ENCODE measurements around the gene VPREB3.
"Not testable (repeated sequence)": the region's sequence is repeated elsewhere in the genome, so short reads cannot be mapped to it uniquely, and the experiment has no call there.

VPREB3 gene

DNA sequence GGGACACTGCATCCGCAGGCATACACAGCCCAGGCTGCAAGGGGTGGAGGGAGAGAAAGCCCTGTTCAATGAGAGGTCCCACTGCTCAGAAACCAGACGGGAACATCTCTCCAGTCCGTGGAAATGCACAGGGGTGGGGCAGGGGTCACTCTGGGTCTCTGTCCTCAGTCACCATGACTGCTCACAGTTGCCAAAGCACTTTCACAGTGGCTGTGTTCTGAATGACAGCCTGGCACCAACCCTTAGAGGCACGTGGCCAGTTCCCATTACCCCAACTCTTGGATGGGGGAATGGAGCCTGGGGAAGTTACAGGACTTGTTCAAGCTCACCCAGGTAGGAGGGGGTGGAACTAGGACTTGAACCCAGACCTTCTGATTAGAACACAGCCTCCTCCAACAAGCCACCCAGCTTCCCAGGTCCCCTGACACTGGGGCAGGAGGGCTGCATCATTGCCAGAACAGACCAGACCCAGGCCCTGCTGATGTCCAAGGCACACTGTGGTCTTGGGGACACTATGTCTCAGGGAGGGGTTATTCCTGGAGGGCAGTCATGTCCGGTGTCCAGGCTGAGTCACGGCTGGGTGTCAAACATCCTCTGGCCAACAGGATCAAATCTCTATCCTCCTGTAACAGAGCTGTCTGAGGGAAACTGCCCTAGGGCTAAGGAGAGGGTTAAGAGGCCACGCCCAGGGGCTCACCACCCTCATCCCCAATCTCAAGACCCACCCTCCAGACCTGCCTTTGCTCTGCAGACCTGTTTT, 11.5 kb downstream of the VPREB3 start:
- DNase-seq (ENCODE audit: low spot score) = peak; percentile 6

DNA sequence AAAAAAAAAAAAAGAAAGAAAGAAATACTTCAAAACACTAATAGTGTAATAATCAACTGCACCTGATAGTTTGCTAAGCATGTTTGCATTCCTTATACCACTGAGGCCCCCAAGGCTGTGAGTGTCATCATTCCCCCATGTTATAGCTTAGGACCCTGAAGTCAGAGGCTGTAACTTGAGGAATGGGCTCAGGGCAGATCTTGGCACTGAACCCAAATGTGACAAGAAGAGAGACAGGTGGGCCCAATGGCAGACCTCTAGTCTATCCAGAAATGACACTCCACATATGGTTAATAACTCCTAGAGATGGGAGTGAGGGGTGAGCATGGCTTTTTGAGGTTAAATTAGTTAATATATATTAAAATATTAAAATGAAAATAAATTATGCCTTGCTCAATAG, 16.5 kb downstream of the VPREB3 start:
- DNase-seq (ENCODE audit: low spot score) = no peak

DNA sequence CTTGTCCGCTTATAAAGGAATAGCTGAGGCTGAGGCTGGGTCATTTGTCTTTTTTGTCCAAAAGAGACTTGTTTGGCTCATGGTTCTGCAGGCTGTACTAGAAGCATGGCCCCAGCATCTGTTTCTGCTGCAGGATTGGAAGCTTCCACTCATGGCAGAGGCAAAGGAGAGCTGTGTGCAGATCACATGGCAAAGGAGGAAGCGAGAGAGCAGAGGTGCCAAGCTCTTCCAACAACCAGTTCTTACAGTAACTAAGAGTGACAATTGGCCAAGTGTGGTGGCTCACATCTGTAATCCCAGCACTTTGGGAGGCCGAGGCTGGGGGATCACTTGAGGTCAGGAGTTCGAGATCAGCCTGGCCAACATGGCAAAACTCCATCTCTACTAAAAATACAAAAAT, 26.1 kb downstream of the VPREB3 start:
- not testable (repeated sequence) for DNase-seq (ENCODE audit: low spot score)

DNA sequence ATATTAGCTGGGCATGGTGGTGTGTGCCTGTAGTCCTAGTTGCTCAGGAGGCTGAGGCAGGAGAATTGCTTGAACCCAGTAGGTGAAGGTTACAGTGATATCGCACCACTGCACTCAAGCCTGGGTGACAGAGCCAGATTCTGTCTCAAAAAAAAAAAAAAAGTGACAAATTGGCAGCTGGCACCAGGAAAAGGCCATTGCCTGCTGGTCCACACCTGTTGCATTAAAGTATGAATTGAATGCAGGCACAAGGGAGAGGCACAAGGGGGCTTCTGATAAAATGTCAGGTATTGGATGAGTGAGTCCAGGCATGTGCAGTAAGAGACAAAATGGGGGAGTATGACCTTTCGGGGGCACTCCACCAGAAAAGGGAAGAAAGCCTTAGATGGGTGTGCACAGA, 31.5 kb downstream of the VPREB3 start:
- DNase-seq (ENCODE audit: low spot score) = no peak

DNA sequence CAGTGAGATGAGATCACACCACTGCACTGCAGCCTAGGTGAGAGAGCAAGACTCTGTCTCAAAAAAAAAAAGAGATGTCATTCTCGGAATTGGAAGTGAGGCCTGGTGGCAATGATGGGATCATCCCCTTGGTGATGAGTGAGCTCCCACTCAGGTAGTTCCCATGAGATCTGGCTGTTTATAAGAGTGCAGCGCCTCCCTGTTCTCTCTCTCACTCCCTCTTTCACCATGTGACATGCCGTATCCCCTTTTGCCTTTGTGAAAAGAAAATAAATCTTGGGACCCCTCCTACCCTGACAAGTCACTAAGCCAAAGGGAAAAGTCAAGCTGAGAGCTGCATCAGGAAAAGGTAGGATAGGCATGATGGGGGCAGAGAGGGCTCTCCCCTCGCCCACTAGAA, 32.1 kb downstream of the VPREB3 start:
- no peak for DNase-seq (ENCODE audit: low spot score)

DNA sequence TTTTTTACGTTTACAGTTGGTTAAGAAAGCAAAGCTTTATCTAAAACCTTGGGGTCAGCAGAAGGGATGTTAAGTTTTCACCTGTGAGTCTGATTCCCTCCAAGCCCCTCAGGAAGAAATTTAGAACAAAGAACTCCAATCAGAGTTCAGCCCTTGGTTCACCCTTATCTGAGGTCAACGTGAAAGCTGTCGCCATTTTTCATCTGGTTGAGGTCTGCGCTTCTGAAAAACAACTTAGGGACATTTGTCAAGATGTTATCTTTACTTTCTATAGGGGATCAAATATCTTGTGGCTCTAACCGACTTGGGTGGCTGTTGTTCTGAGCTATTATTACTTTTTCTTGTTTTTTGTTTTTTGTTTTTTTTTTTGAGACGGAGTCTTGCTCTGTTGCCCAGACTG, 33.4 kb downstream of the VPREB3 start:
- DNase-seq (ENCODE audit: low spot score) = no peak

DNA sequence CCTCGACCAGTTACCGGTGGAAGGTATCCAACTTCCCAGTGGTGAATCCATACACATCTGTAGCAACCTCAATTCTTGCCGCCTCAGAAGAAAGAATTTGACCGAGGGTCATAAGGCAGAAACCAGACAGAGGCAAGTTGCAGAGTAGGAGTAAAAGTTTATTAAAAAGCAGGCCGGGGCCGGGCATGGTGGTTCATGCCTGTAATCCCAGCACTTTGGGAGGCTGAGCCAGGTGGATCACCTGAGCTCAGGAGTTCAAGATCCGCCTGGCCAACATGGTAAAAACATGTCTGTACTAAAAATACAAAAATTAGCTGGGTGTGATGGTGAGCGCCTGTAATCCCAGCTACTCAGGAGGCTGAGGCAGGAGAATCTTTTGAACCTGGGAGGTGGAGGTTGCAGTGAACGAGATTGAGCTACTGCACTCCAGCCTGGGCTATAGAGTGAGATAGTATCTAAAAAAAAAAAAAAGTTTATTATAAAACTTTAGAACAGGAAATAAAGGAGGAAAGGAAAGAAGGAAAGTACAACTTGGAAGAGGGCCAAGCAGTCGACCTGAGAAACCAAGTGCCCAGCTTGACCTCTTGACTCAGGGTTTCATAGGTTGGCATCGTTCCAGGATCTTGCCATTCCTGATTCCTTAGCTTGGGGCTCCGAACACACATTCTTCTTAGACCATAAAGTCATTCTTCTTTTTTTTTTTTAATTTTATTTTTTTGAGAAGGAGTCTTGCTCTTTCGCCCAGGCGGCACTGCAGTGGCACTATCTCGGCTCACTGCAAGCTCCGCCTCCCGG, 35.7 kb downstream of the VPREB3 start:
- DNase-seq (ENCODE audit: low spot score) = no peak

DNA sequence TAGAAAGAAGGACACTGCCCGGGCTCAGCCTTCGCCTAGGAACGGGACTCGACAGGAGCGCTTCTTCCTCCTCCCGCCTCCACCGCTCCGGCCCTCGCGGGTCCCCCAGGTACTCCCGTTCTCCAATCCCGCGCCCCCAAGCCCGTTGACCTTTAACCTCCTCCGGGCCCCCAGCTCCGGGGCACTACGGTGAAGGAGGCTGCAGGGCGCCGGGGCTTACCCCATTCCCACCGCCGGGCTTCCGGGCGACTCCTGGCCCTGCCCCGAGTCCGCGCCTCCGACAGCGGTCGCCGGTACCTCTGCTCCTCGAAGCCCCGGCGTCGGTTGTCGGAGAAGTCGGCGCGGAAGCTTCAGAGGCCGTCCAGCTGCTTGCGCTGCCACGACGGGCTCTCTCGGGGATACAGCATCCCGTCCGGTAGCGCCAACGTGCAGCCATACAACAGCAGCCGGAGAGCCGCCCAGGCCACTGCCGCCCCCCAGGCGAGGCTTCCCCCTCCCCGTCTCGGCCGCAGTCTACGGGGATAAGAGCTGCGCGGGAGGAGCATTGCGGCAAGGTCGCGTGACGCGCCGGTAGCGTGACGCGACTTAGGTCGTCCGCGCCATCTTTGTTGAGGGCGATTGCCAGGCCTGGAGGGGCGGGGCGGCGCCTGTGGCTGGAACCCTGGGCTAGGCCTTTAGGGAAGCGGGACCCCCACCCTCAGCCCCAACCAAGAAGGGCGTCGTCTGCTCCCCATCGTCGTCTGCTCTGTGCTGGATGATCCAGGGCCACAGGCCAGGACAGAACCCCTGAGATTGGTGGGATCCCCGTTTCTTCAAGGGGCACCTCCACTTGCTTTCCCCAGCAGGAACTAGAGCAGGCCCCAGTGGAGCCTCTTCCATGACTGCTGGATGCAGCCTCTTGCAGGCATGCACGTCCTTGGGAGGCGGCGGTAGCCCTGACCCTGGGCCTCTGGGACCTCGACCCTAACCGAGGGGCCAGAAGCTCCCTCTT, 37.1 kb downstream of the VPREB3 start:
- peak; percentile 96 for DNase-seq (ENCODE audit: low spot score)

DNA sequence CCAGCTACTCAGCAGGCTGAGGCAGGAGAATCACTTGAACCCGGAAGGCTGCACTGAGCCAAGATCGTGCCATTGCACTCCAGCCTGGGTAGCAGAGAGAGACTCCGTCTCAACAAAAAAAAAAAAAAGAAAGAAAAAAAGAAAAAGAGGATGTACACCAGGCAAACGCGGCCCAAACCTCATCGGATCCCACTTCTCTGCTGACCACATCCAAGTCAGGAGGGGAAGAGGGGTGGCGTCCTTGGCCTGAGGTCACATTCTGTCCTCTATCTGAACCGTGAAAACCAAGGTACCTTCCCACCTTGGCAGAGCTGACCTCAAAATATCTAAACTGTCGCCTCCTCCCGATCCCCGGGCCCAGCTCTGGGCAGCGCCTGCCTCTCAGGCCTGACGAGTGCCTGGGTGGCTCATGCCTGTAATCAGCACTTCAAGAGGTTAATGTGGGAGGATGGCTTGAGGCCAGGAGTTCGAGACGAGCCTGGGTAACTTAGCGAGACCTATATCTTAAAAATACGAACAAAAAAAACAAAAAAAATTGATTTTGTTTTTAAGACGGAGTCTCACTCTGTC, 38.3 kb downstream of the VPREB3 start:
- DNase-seq (ENCODE audit: low spot score) = no peak

DNA sequence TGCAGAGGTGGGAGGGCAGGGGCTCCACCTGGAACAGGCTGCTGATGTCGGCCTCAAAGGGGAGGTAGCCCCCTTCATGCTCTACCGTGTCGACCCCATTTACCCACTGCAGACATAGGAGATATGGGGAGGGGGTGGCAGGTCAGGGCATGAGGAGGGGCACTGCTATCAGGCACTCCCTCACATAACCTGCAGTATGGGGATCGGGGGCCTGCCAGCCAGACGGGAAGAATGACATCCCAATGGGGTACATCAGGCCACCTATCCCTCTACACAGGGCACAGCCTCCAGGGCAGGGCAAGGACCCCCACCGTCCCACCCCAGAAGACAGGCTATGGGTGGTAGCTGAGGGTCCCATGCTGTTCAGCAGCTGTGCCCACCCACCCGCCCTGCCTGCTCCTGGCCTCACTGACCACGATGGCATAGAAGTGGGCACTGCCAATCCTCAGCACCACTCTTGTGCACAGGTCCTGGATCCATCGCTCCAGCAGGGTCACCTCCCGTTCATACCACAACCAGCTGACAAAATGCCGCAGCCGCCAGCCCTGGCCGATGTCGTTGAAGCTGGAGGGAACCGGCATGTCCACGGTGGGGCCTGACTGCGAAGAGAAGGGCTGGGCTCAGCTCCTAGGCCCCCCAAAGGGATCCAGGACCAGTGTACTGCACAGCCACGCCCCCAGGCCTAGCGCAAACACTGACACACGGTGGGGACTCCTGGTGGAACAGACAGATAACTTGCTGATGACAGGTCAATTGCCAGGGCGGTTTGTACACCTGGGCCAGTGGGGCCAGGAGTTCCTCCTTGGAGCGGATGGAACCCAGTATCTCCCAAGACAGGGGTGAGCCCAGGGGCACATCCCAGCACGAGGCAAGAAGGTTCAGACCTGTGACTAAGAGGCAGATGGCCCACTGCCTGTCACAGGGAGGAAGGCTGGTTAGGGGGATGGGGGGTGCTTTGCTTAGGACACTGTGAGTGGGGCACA, 39.3 kb downstream of the VPREB3 start:
- no peak for DNase-seq (ENCODE audit: low spot score)

DNA sequence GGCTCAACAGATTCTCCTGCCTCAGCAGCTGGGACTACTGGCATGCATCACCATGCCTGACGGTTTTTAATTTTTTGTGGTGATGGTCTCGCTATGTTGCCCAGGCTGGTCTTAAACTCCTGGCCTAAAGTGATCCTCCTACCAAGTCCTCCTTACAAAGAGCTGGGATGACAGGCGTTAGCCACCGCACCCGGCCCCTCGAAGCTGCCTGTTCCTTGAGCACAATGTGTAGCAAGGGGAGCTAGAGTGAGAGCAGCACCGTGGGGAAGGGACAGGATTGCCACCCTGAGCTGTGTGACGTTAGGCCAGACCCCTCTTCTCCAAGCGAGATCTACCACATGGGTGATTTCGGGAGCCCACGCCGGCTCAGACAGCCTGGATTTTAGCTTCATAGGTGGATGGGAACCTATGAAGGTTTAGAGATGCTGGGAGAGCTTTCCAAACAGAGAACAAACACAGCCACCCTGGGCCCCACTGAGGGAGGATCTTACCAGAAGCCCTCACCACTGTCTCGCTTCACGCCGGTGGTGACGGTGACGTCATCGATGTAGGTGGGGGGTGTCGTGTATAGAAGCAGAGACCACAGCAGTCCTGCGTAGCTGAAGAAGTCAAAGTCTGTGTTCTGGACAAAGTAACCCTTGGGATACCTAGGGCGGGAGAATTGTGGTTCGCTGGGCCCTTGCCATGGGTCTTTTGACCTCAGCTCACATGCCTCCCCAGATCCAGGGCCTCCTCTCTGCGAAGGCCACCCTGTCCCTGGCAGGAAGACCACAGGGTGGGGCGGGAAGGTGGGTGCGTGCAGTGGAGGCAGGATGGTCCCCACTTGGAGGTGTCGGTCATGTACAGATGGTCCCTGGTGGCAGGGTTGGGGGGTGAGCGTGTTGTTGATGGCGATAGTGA, 40.3 kb downstream of the VPREB3 start:
- DNase-seq (ENCODE audit: low spot score) = no peak

DNA sequence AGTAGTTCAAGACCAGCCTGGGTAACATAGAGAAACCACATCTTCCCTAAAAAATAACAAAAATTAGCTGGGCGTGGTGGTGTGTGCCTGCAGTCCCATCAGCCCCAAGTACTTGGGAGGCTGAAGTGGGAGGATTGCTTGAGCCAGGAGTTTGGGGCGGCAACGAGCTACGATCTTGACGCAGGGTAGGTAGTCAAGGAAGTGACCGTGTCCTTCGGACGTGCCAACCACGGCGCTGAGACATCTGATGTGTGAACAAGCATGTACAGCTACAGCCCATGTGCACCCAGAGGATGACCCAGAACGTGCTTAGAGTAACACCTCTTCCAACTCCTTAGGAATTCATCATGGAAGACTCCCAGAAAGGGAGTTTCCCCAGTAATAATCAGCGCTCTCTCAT, 42.0 kb downstream of the VPREB3 start:
- DNase-seq (ENCODE audit: low spot score) = no peak

DNA sequence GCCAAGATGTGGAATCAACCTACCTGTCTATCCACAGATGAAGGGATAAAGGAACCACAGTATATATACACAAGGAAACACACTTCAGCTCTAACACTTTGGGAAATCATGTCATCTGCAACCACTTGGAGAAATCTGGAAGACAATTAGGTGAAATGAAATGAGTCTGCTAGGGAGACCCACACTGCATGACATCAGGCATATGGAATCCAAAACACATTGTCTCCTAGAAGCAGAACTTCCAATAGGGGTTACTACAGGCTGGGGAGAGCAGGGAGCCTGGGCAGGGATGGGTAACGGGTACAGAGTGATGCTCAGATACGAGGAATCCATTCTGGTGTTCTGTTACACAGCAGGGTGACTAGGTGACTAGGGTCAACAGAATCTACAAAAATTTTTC, 45.1 kb downstream of the VPREB3 start:
- no peak for DNase-seq (ENCODE audit: low spot score)

DNA sequence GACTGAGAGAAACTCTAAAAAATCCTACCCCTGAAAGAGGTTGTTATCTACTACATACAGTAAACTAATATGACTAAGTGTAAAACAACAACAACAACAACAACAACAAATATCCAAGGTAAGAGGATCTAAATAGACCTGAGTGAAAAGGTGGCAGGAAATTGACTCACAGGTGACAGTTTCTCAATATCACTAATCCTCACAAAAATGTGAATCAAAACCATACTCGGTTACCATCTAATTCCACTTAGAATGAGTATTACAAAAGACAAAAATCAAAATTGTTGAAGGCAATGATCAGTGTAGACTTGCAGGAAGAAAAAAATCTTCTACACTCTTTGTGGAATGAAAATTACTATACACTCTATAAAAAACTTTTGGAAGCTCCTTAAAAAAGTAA, 46.0 kb downstream of the VPREB3 start:
- DNase-seq (ENCODE audit: low spot score) = no peak

DNA sequence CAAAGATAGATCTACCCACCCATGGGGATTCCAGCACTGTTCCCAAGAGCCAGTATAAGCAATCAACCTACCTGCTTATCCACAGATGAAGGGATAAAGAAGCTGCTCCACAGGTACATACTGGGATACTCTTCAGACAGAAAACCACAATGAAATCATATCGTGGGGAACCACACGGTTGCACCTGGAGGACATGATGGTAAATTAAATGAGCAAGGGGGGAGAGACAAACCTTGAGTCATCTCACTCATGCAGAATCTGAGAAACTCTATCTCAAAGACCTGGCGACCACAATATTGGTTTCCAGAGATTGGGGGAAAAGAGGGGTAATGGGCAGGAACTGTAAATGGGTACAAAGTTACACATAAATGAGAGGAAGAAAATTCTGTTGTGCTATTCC, 48.9 kb downstream of the VPREB3 start:
- no peak for DNase-seq (ENCODE audit: low spot score)

DNA sequence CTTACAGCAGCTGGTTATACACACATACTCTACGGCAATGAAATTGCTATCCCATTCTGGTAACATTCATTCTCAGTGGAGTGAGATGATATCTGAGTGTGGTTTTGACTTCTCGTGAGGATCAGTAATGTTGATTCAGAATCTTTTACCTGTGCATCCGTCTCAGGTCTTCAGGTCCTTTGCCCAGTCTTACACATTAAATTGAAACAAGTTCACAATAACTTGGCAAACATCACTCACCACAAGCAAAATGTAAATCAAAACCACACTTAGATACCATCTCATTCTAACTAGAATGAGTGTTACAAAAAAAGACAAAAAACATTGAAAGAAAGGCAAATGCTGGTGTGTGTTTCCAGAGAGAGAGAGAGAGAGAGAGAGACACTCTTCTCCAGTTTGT, 49.4 kb downstream of the VPREB3 start:
- DNase-seq (ENCODE audit: low spot score) = no peak

DNA sequence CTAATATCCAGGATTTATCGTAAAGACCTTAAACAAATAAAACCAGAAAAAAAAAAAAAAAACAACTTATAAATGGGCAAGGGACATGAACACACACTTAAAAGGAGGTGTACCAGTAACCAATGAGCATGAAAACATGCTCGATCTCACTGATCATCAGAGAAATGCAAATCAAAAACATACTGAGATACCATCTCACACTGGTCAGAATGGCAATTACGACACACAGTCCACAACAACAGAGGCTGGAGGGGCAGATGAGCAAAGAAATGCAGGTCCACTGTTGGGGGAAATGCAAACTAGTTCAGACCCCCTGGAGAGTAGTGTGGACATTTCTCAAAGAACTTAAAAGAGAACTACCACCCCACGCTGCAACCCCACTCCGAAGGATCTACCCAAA, 50.2 kb downstream of the VPREB3 start:
- no peak for DNase-seq (ENCODE audit: low spot score)

All from D341Med (cell line).